HepG2 (cell line): ENCODE measurements around the gene FLAD1. TPM values are rescaled to one million over a fixed set of nuclear protein-coding genes. Genes with fewer than 3 reads are reported as not detected.

Experiments used
- ATF5 ChIP-seq: sonication (generic); formaldehyde crosslinking; IDR thresholded peaks from 2 replicates; pipeline ENCODE4 v1.4.0; 2020; ENCODE audit warnings: mild to moderate bottlenecking, low read depth, missing genetic modification reagents
- DMAP1 ChIP-seq: IDR thresholded peaks from 2 replicates; pipeline ENCODE4 v1.6.1; 2016
- E2F2 ChIP-seq: sonication (generic); formaldehyde crosslinking; IDR thresholded peaks from 2 replicates; pipeline ENCODE4 v1.4.0; 2020; ENCODE audit warnings: missing genetic modification reagents, borderline replicate concordance
- FOSL2 ChIP-seq: sonication (generic); formaldehyde crosslinking; IDR thresholded peaks from 2 replicates; pipeline ENCODE4 v1.4.0; 2020; ENCODE audit warnings: missing genetic modification reagents
- FOXC1 ChIP-seq: sonication (generic); formaldehyde crosslinking; IDR thresholded peaks from 2 replicates; pipeline ENCODE4 v1.8.0; 2022; ENCODE audit warnings: mild to moderate bottlenecking, missing genetic modification reagents, borderline replicate concordance
- FOXJ3 ChIP-seq: sonication (generic); formaldehyde crosslinking; IDR thresholded peaks from 2 replicates; pipeline ENCODE4 v1.4.0; 2020; ENCODE audit warnings: missing genetic modification reagents, mild to moderate bottlenecking, borderline replicate concordance
- HOXA5 ChIP-seq: sonication (generic); formaldehyde crosslinking; IDR thresholded peaks from 2 replicates; pipeline ENCODE4 v1.4.0; 2020; ENCODE audit warnings: missing genetic modification reagents
- LRRFIP1 ChIP-seq: sonication (generic); formaldehyde crosslinking; conservative IDR thresholded peaks from 2 replicates; pipeline ENCODE4 v1.4.0; 2020; ENCODE audit warnings: missing genetic modification reagents
- MTF1 ChIP-seq: sonication (generic); formaldehyde crosslinking; IDR thresholded peaks from 2 replicates; pipeline ENCODE4 v1.5.0; 2020; ENCODE audit warnings: missing genetic modification reagents
- SIX4 ChIP-seq: sonication (generic); formaldehyde crosslinking; IDR thresholded peaks from 2 replicates; pipeline ENCODE4 v1.4.0; 2020; ENCODE audit warnings: missing genetic modification reagents
- SMYD3 ChIP-seq: sonication (generic); formaldehyde crosslinking; IDR thresholded peaks from 2 replicates; pipeline ENCODE4 v1.8.1; 2023; ENCODE audit warnings: mild to moderate bottlenecking, missing genetic modification reagents
- ZFP1 ChIP-seq: IDR thresholded peaks from 2 replicates; pipeline ENCODE4 v1.6.1; 2016
- ZNF121 ChIP-seq: sonication (generic); formaldehyde crosslinking; IDR thresholded peaks from 2 replicates; pipeline ENCODE4 v1.5.0; 2020; ENCODE audit warnings: mild to moderate bottlenecking, missing genetic modification reagents
- ZNF484 ChIP-seq: sonication (generic); formaldehyde crosslinking; IDR thresholded peaks from 2 replicates; pipeline ENCODE4 v1.5.1; 2020; ENCODE audit warnings: mild to moderate bottlenecking, low read depth, missing genetic modification reagents, borderline replicate concordance
- ZNF614 ChIP-seq: IDR thresholded peaks from 2 replicates; pipeline ENCODE4 v1.6.1; 2018; ENCODE audit warnings: missing biosample characterization, missing genetic modification reagents, inconsistent platforms, borderline replicate concordance
- ZNF646 ChIP-seq: sonication (generic); formaldehyde crosslinking; IDR thresholded peaks from 2 replicates; pipeline ENCODE4 v1.9.0; 2021; ENCODE audit warnings: mild to moderate bottlenecking, missing genetic modification reagents
- ZNF746 ChIP-seq: sonication (generic); formaldehyde crosslinking; IDR thresholded peaks from 2 replicates; pipeline ENCODE4 v1.8.0; 2022; ENCODE audit warnings: mild to moderate bottlenecking, missing genetic modification reagents
- ZNF768 ChIP-seq: sonication (generic); formaldehyde crosslinking; IDR thresholded peaks from 2 replicates; pipeline ENCODE4 v1.4.0; 2020; ENCODE audit warnings: missing genetic modification reagents
- ZNF891 ChIP-seq: sonication (generic); formaldehyde crosslinking; IDR thresholded peaks from 2 replicates; pipeline ENCODE4 v1.5.0; 2020; ENCODE audit warnings: mild to moderate bottlenecking, missing genetic modification reagents
- polyA plus RNA-seq, 8 experiments: library from polyadenylated mRNA; depleted of rRNA in 3 of 8; stranded (reverse) in 7 of 8; unstranded in 1 of 8; fragments of >200 nt; fragmentation: Illumina TruSeq in 4 of 8; extraction: Trizol in 4 of 8; gene quantifications; 2 replicates each; pipeline versions ENCODE4 v1.2.1 to v1.2.3, GENCODE V29; 2011 to 2016; ENCODE audit warnings: low read depth in 4 of 8, missing spikeins in 1 of 8, mixed read lengths in 1 of 8; ENCODE audit not compliant: insufficient read depth in 1 of 8
- total RNA-seq, 5 experiments: library from RNA; depleted of rRNA; stranded (reverse); fragments of >200 nt; fragmentation: Illumina TruSeq; extraction: Trizol; gene quantifications; 2 replicates each; pipeline ENCODE4 v1.2.3, GENCODE V29; 2016; ENCODE audit warnings: low read depth in 1 of 5

FLAD1 gene
- total and polyA plus RNA-seq, 2 of the 13 experiments (the other 11 are each of a cell fraction or from before 2014, with no cell fraction given), result 25.9 to 32.8 TPM

- peak; percentile 53; the same call in 1 of the 2 replicates for TF ChIP-seq ZNF746 (CRISPR knock-in tag)
- TF ChIP-seq SMYD3 (CRISPR knock-in tag), result no peak
- TF ChIP-seq ZNF891, result no peak
- TF ChIP-seq ATF5 (CRISPR knock-in tag), result no peak
- TF ChIP-seq ZNF121 (CRISPR knock-in tag), result peak; percentile 97
- TF ChIP-seq FOXC1 (CRISPR knock-in tag), result peak; percentile 49; the same call in 1 of the 2 replicates
- no peak for TF ChIP-seq LRRFIP1
- TF ChIP-seq HOXA5 (CRISPR knock-in tag), result no peak
- no peak for TF ChIP-seq FOSL2 (CRISPR knock-in tag)
- peak; percentile 45; the same call in 1 of the 2 replicates for TF ChIP-seq DMAP1
- TF ChIP-seq ZNF646 (CRISPR knock-in tag), result no peak
- TF ChIP-seq E2F2, result 0 out of 2 replicates have a peak, but pooled peaks have one; percentile 24
- no peak for TF ChIP-seq ZFP1 (CRISPR knock-in tag)
- TF ChIP-seq ZNF484 (CRISPR knock-in tag), result no peak
- peak; percentile 45; the same call in 1 of the 2 replicates for TF ChIP-seq FOXJ3 (CRISPR knock-in tag)
- peak; percentile 37; the same call in 1 of the 2 replicates for TF ChIP-seq ZNF768
- peak; percentile 81; the same call in 1 of the 2 replicates for TF ChIP-seq ZNF614 (CRISPR knock-in tag)
- peak; percentile 55; the same call in 1 of the 2 replicates for TF ChIP-seq SIX4 (CRISPR knock-in tag)
- TF ChIP-seq MTF1 (CRISPR knock-in tag), result no peak
Observed at GRCh38 chr1:154944401-154945159, 38.6 kb upstream of the FLAD1 start (continued).
